ENCODE results near the gene TBL2.

DNA sequence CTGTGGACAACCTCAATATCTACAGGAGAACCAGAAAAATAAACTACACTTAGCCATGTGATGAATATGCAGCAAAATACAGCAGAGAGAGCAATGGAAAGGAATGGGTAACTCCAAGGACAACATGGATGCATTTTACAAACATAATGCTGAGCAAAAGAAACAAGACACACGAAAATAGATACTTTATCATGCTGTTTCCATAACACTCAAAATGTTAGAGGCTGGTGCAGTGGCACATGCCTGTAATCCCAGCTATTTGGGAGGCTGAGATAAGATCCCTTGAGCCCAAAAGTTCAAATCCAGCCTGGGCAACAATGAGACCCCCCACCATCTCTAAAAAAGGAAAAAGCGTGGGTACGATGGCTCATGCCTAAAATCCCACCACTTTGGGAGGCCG is 29.2 kb downstream of the TBL2 start:
- TF ChIP-seq TEAD4 (CRISPR knock-in tag; IDR thresholded peaks at IDR 0.05), result no peak
- TF ChIP-seq, protein P1, sequence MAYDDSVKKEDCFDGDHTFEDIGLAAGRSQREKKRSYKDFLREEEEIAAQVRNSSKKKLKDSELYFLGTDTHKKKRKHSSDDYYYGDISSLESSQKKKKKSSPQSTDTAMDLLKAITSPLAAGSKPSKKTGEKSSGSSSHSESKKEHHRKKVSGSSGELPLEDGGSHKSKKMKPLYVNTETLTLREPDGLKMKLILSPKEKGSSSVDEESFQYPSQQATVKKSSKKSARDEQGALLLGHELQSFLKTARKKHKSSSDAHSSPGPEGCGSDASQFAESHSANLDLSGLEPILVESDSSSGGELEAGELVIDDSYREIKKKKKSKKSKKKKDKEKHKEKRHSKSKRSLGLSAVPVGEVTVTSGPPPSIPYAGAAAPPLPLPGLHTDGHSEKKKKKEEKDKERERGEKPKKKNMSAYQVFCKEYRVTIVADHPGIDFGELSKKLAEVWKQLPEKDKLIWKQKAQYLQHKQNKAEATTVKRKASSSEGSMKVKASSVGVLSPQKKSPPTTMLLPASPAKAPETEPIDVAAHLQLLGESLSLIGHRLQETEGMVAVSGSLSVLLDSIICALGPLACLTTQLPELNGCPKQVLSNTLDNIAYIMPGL (CRISPR knock-in tag; IDR thresholded peaks at IDR 0.05), result no peak
